H1 (cell line): ENCODE results near the gene PTPRD. TPM values are rescaled to one million over a fixed set of nuclear protein-coding genes. Genes with fewer than 3 reads are reported as not detected.

ENCODE experiments used
- CTCF ChIA-PET: fragments of 300-600 bp; sonication (Branson Sonifier 250); formaldehyde crosslinking; loops from one replicate; lab custom pipeline; 2021; ENCODE audit not compliant: partially characterized antibody; lab: Charles Lee
- POLR2A ChIA-PET: fragments of 300-600 bp; sonication (Branson Sonifier 250); formaldehyde crosslinking; loops from one replicate; lab custom pipeline; 2021; ENCODE audit warnings: inconsistent platforms; ENCODE audit not compliant: partially characterized antibody; lab: Charles Lee
- DNase-seq, 2 experiments: peaks; one replicate each; pipeline versions ENCODE4 v3.0.0 to v3.0.0-alpha.2; 2010 to 2022; ENCODE audit warnings: low spot score in 2 of 2, low read depth in 1 of 2, mixed read lengths in 1 of 2
- FAIRE-seq: peaks from 2 replicates; lab custom pipeline; 2011; peaks lifted over from hg19 to GRCh38; lab: Jason Lieb, UNC
- H2AFZ ChIP-seq: 2 replicates; pipeline ENCODE4 v1.8.1; 2012; ENCODE audit warnings: low read length, inconsistent platforms
- H2AK5ac ChIP-seq: 2 replicates; pipeline ENCODE4 v1.6.1; 2013; ENCODE audit warnings: low read depth, low read length
- H2BK120ac ChIP-seq: replicated peaks from 2 replicates; pipeline ENCODE3; 2013; ENCODE audit warnings: low read depth, low read length, inconsistent platforms
- H2BK12ac ChIP-seq: 2 replicates; pipeline ENCODE4 v1.6.1; 2013; ENCODE audit warnings: low read depth, low read length
- H2BK15ac ChIP-seq: 2 replicates; pipeline ENCODE4 v1.6.1; 2013; ENCODE audit warnings: low read length
- H2BK20ac ChIP-seq: 2 replicates; pipeline ENCODE4 v1.6.1; 2013; ENCODE audit warnings: low read length
- H2BK5ac ChIP-seq: 2 replicates; pipeline ENCODE4 v1.6.1; 2013; ENCODE audit warnings: low read depth, low read length
- H3K14ac ChIP-seq: 2 replicates; pipeline ENCODE4 v1.6.1; 2013; ENCODE audit warnings: inconsistent platforms; ENCODE audit not compliant: insufficient read length
- H3K18ac ChIP-seq: 2 replicates; pipeline ENCODE4 v1.6.1; 2013; ENCODE audit warnings: low read length; ENCODE audit errors: extremely low read depth
- H3K23ac ChIP-seq: 2 replicates; pipeline ENCODE4 v1.6.1; 2013; ENCODE audit warnings: inconsistent platforms; ENCODE audit not compliant: insufficient read length
- H3K23me2 ChIP-seq: 2 replicates; pipeline ENCODE4 v1.6.1; 2013; ENCODE audit warnings: low read depth, low read length
- H3K27ac ChIP-seq: 2 replicates; pipeline ENCODE4 v1.6.1; 2011; ENCODE audit warnings: low read depth, low read length, inconsistent platforms
- H3K27me3 ChIP-seq, 4 experiments: replicated peaks in 1 of 4; 1 replicate in 1 of 4; 2 replicates in 3 of 4; pipeline versions ENCODE4 v1.6.1 to v1.8.1; 2011 to 2013; ENCODE audit warnings: low read length in 3 of 4, mild to moderate bottlenecking in 3 of 4, inconsistent platforms in 2 of 4, mixed read lengths in 2 of 4, moderate library complexity in 1 of 4; ENCODE audit not compliant: control insufficient read depth in 3 of 4, insufficient read depth in 3 of 4; ENCODE audit errors: extremely low read depth in 1 of 4
- H3K36me3 ChIP-seq, 4 experiments: 2 replicates each; pipeline versions ENCODE4 v1.6.1 to v1.8.1; 2011 to 2013; ENCODE audit warnings: mild to moderate bottlenecking in 4 of 4, low read length in 3 of 4, moderate library complexity in 2 of 4, control low read depth in 1 of 4, inconsistent platforms in 1 of 4; ENCODE audit not compliant: insufficient read depth in 4 of 4, control insufficient read depth in 2 of 4
- H3K4ac ChIP-seq: replicated peaks from 2 replicates; pipeline ENCODE3; 2013; ENCODE audit warnings: low read length, low read depth, mixed read lengths, inconsistent platforms; ENCODE audit not compliant: insufficient read length
- H3K4me1 ChIP-seq, 4 experiments: replicated peaks in 1 of 4; 1 replicate in 1 of 4; 2 replicates in 3 of 4; pipeline versions ENCODE4 v1.6.1 to v1.8.1; 2011 to 2013; ENCODE audit warnings: low read length in 3 of 4, inconsistent platforms in 2 of 4, mixed read lengths in 1 of 4; ENCODE audit not compliant: insufficient read depth in 4 of 4, control insufficient read depth in 3 of 4
- H3K4me2 ChIP-seq, 2 experiments: 2 replicates each; pipeline versions ENCODE4 v1.6.1 to v1.8.1; 2011 to 2013; ENCODE audit warnings: low read depth in 2 of 2, low read length in 2 of 2, control low read depth in 1 of 2, inconsistent platforms in 1 of 2, mild to moderate bottlenecking in 1 of 2; ENCODE audit not compliant: insufficient read depth in 1 of 2
- H3K4me3 ChIP-seq, 4 experiments: fragments of 200-600, 300-600 bp in 1 of 4; sonication (generic), shearing (Covaris generic), sonication (Bioruptor Twin) in 1 of 4; 2 replicates each; pipeline versions ENCODE4 v1.5.1 to v1.8.1; 2011 to 2016; ENCODE audit warnings: low read length in 4 of 4, low read depth in 3 of 4, control low read depth in 2 of 4, inconsistent platforms in 2 of 4, mild to moderate bottlenecking in 2 of 4, mixed read lengths in 1 of 4, moderate library complexity in 1 of 4; ENCODE audit not compliant: insufficient read depth in 2 of 4; ENCODE audit errors: extremely low read depth in 1 of 4
- H3K56ac ChIP-seq: replicated peaks from 2 replicates; pipeline ENCODE3; 2013; ENCODE audit warnings: low read depth, mild to moderate bottlenecking, mixed read lengths, low read length, inconsistent platforms; ENCODE audit not compliant: insufficient read length
- H3K79me1 ChIP-seq: 2 replicates; pipeline ENCODE4 v1.6.1; 2013; ENCODE audit warnings: low read depth, low read length, control low read depth
- H3K79me2 ChIP-seq, 2 experiments: 2 replicates each; pipeline versions ENCODE4 v1.6.1 to v1.8.1; 2012 to 2013; ENCODE audit warnings: low read length in 2 of 2, mild to moderate bottlenecking in 2 of 2, inconsistent platforms in 1 of 2; ENCODE audit not compliant: insufficient read depth in 2 of 2, control insufficient read depth in 1 of 2
- H3K9ac ChIP-seq, 4 experiments: replicated peaks in 1 of 4; 1 replicate in 1 of 4; 2 replicates in 3 of 4; pipeline versions ENCODE4 v1.6.1 to v1.8.1; 2011 to 2013; ENCODE audit warnings: low read depth in 3 of 4, low read length in 3 of 4, control low read depth in 2 of 4, mild to moderate bottlenecking in 2 of 4, moderate library complexity in 2 of 4, inconsistent platforms in 1 of 4; ENCODE audit errors: extremely low read depth in 1 of 4
- H3K9me3 ChIP-seq, 2 experiments: 2 replicates each; pipeline versions ENCODE4 v1.6.1 to v1.8.1; 2012 to 2013; ENCODE audit warnings: mild to moderate bottlenecking in 2 of 2, moderate library complexity in 2 of 2, control low read depth in 1 of 2, inconsistent platforms in 1 of 2, low read depth in 1 of 2, low read length in 1 of 2, mixed read lengths in 1 of 2; ENCODE audit not compliant: insufficient read depth in 2 of 2
- H4K20me1 ChIP-seq, 2 experiments: replicated peaks in 1 of 2; 2 replicates each; pipeline versions ENCODE3 to v1.8.1; 2011 to 2013; ENCODE audit warnings: inconsistent platforms in 2 of 2, low read length in 2 of 2, mild to moderate bottlenecking in 1 of 2; ENCODE audit not compliant: insufficient read depth in 2 of 2, control insufficient read depth in 1 of 2
- H4K5ac ChIP-seq: 2 replicates; pipeline ENCODE4 v1.6.1; 2013; ENCODE audit warnings: low read length, low read depth, mixed read lengths, inconsistent platforms; ENCODE audit not compliant: insufficient read length
- H4K8ac ChIP-seq: 2 replicates; pipeline ENCODE4 v1.8.0; 2013; ENCODE audit warnings: mild to moderate bottlenecking, moderate library complexity, low read length, inconsistent platforms; ENCODE audit not compliant: insufficient read depth; ENCODE audit errors: extremely low read depth
- H4K91ac ChIP-seq: replicated peaks from 2 replicates; pipeline ENCODE3; 2013; ENCODE audit warnings: low read length, mixed read lengths, inconsistent platforms; ENCODE audit not compliant: insufficient read length
- CTBP2 ChIP-seq: IDR thresholded peaks from 2 replicates; pipeline ENCODE4 v1.7.0; 2011; ENCODE audit warnings: borderline replicate concordance, mild to moderate bottlenecking, moderate library complexity, mixed read lengths, low read length; ENCODE audit not compliant: insufficient read depth, insufficient read length
- SUZ12 ChIP-seq: fragments of 200-600 bp; sonication (generic); IDR thresholded peaks from 2 replicates; pipeline ENCODE4 v1.6.1; 2012; ENCODE audit warnings: mild to moderate bottlenecking, inconsistent platforms, low read length, moderate library complexity, mixed read lengths
- WGBS, 2 experiments: shearing (Covaris generic) in 1 of 2; methylation state at CpG; one replicate each; pipeline versions ENCODE4 v1.1.6 to v1.1.7; 2013 to 2015; ENCODE audit warnings: low lambda C conversion rate in 2 of 2, mixed read lengths in 2 of 2, inconsistent platforms in 1 of 2, low coverage in 1 of 2, missing lambda C conversion rate in 1 of 2; ENCODE audit not compliant: insufficient replicate concordance in 2 of 2, insufficient coverage in 1 of 2, insufficient read length in 1 of 2; ENCODE audit errors: extremely low coverage in 1 of 2, missing lambda C conversion rate in 1 of 2; 5-methylcytosine and 5-hydroxymethylcytosine counted together
- polyA plus RNA-seq, 7 experiments: library from polyadenylated mRNA; depleted of rRNA in 3 of 7; stranded (reverse) in 5 of 7; unstranded in 2 of 7; fragments of >200 nt in 5 of 7; fragments of 200-250 nt in 2 of 7; gene quantifications; 1 replicate in 5 of 7; 2 replicates in 1 of 7; 4 replicates in 1 of 7; pipeline versions ENCODE4 v1.2.1 to v1.2.3, GENCODE V29; 2011 to 2013; ENCODE audit warnings: missing spikeins in 2 of 7, mixed read lengths in 2 of 7
- total RNA-seq: library from RNA; stranded (reverse); fragmentation: NEBNext Ultra II Directional; extraction: Animal tissue kit (Norgen Biotek cat#: 25700); gene quantifications from 2 replicates; pipeline ENCODE4 v1.2.1, GENCODE V29; 2021

PTPRD gene
- total and polyA plus RNA-seq, 2 of the 8 experiments (the other 6 are each of a cell fraction or from before 2014, with no cell fraction given): 17.2 to 77.0 TPM

DNA sequence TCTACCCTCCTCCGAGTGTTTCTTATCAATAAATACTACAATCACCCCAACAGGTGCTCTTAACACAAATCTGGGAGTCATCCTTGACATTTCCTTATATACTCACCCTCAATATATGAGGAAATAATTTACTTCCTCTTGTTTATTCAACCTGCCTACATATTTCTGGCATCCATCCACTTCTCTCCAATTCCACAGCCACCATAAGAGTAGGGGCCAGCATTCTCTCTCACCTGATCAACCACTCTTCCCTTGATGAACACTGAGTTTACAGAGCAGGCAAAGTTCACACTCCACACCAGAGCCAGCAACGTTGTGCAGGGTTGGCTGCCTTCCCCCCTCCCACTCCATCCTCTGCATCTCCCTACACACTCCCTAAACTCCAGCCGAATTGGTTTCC lies 1908.9 kb downstream of the PTPRD start:
- H3K9me3 ChIP-seq: no peaks in the 10 kb centered on the region
- no peaks in the 10 kb centered on the region for H4K20me1 ChIP-seq
- no peak overlapping the region for H3K56ac ChIP-seq
- no peaks in the 10 kb centered on the region for H3K27me3 ChIP-seq
- H3K14ac ChIP-seq: no peak overlapping the region
- ChIA-PET POLR2A (interaction anchor here (1.0 kb wide), 1 partner anchor 47 kb away, joined by 5 read pairs; no protein-coding TSS in a partner anchor), CTCF (interaction anchor here (1.0 kb wide), 1 partner anchor 894 kb away, joined by 3 read pairs; no protein-coding TSS in a partner anchor)
- no peak overlapping the region for H2BK20ac ChIP-seq
- H3K79me2 ChIP-seq: no peaks in the 10 kb centered on the region; a peak in 1 of 4 replicates
- H4K91ac ChIP-seq: no peak overlapping the region
- no peak overlapping the region for H3K4ac ChIP-seq
- H3K36me3 ChIP-seq: no peaks in the 10 kb centered on the region
- H3K4me1 ChIP-seq: peaks cover 0 to 4% (median 1%) of the 10 kb centered on the region in 4 experiments; a peak in 3 of 7 replicates
- 75% methylated on average over 3 of the region's 3 CpGs; no CpG with 5 or more reads in 1 of the 2 experiments for WGBS, 2 experiments
- no peak overlapping the region for H2BK120ac ChIP-seq
- H3K9ac ChIP-seq: no peak overlapping the region
- no peak overlapping the region for H2AK5ac ChIP-seq
- no peaks in the 10 kb centered on the region for H3K23me2 ChIP-seq
- H3K4me3 ChIP-seq: no peak overlapping the region
- no peak overlapping the region for H3K27ac ChIP-seq
- no peak overlapping the region for H3K18ac ChIP-seq
- H2BK12ac ChIP-seq: no peak overlapping the region
- H2BK5ac ChIP-seq: no peak overlapping the region
- DNase-seq (no peak), FAIRE-seq (no peak)
- no peak overlapping the region for H3K23ac ChIP-seq
- no peak overlapping the region for H2AFZ ChIP-seq
- no peak overlapping the region for H4K8ac ChIP-seq
- no peak overlapping the region for H4K5ac ChIP-seq
- H2BK15ac ChIP-seq: no peak overlapping the region
- H3K4me2 ChIP-seq: no peak overlapping the region
- no peak for TF ChIP-seq CTBP2
- TF ChIP-seq SUZ12: no peak
- H3K79me1 ChIP-seq: no peaks in the 10 kb centered on the region
